SK-N-MC (cell line): ENCODE data around the gene IMP4.

ENCODE experiments used
- DNase-seq: peaks from one replicate; pipeline ENCODE4 v3.0.0-alpha.2; 2011; ENCODE audit warnings: low read depth, low spot score
- H3K27ac ChIP-seq: fragments of 200-600 bp; sonication (generic); 2 replicates; pipeline ENCODE4 v1.5.1; 2016; ENCODE audit warnings: mixed run types
- H3K36me3 ChIP-seq: fragments of 200-600 bp; sonication (generic); 2 replicates; pipeline ENCODE4 v1.6.1; 2017; ENCODE audit warnings: antibody characterized with exemption, low read length, mixed read lengths; ENCODE audit not compliant: insufficient read depth
- H3K4me3 ChIP-seq: fragments of 200-600 bp; sonication (generic); 2 replicates; pipeline ENCODE4 v1.5.1; 2016
- H3K9ac ChIP-seq: fragments of 200-600 bp; sonication (generic); 2 replicates; pipeline ENCODE4 v1.8.0; 2017; ENCODE audit warnings: mixed run types, mixed read lengths; ENCODE audit not compliant: insufficient read length
- H3K9me3 ChIP-seq: fragments of 200-600 bp; sonication (generic); 2 replicates; pipeline ENCODE4 v1.6.1; 2017; ENCODE audit warnings: low read depth, mild to moderate bottlenecking, antibody characterized with exemption, low read length, moderate library complexity, mixed read lengths
- EZH2 ChIP-seq: fragments of 200-600 bp; sonication (generic); IDR thresholded peaks from one replicate; pipeline ENCODE4 v1.6.1; 2017; ENCODE audit warnings: antibody characterized with exemption
- FOXP2 ChIP-seq: optimal IDR thresholded peaks from 2 replicates; pipeline ENCODE3; 2011; ENCODE audit warnings: mild to moderate bottlenecking, moderate library complexity; ENCODE audit not compliant: insufficient read depth; ENCODE audit errors: extremely low read length, control extremely low read depth
- POLR2AphosphoS5 ChIP-seq: IDR thresholded peaks from 2 replicates; pipeline ENCODE4 v1.6.1; 2012; ENCODE audit warnings: mild to moderate bottlenecking, low read depth, low read length, borderline replicate concordance

Gene IMP4

GRCh38 chr2:130376433-130377293 lies 34.0 kb downstream of the IMP4 start:
- Histone ChIP-seq H3K36me3 (no peaks in the 10 kb centered on the region), H3K27ac (no peak overlapping the region), H3K9ac (no peak overlapping the region), H3K9me3 (no peaks in the 10 kb centered on the region), H3K4me3 (no peak overlapping the region)
- no peak for DNase-seq
- no peak for TF ChIP-seq POLR2AphosphoS5
- TF ChIP-seq EZH2, result no peak
- no peak for TF ChIP-seq FOXP2

- Histone ChIP-seq H3K36me3 (no peaks in the 10 kb centered on the region), H3K9me3 (no peaks in the 10 kb centered on the region), H3K27ac (no peak overlapping the region), H3K4me3 (no peak overlapping the region), H3K9ac (no peak overlapping the region)
- no peak for DNase-seq
- no peak for TF ChIP-seq POLR2AphosphoS5
- no peak for TF ChIP-seq EZH2
- TF ChIP-seq FOXP2, result no peak
These were observed 34.8 kb downstream of the IMP4 start for GRCh38 chr2:130377491-130377890.

- Histone ChIP-seq H3K27ac (no peak overlapping the region), H3K4me3 (no peak overlapping the region), H3K9ac (no peak overlapping the region), H3K36me3 (no peaks in the 10 kb centered on the region), H3K9me3 (no peaks in the 10 kb centered on the region)
- TF ChIP-seq POLR2AphosphoS5 (no peak), FOXP2 (no peak), EZH2 (no peak)
- DNase-seq, result no peak
These were observed 35.7 kb downstream of the IMP4 start for GRCh38 chr2:130378206-130378897.

GRCh38 chr2:130378898-130379214 lies 36.2 kb downstream of the IMP4 start:
- Histone ChIP-seq H3K9me3 (no peaks in the 10 kb centered on the region), H3K36me3 (no peaks in the 10 kb centered on the region), H3K4me3 (no peak overlapping the region), H3K9ac (no peak overlapping the region), H3K27ac (no peak overlapping the region)
- no peak for TF ChIP-seq POLR2AphosphoS5
- DNase-seq, result no peak

- Histone ChIP-seq H3K27ac (no peak overlapping the region), H3K9ac (no peak overlapping the region), H3K36me3 (no peaks in the 10 kb centered on the region), H3K9me3 (no peaks in the 10 kb centered on the region), H3K4me3 (no peak overlapping the region)
- TF ChIP-seq EZH2, result no peak
- no peak for TF ChIP-seq FOXP2
- no peak for DNase-seq
These were observed 37.6 kb downstream of the IMP4 start for GRCh38 chr2:130380096-130380934.

GRCh38 chr2:130381145-130381544 lies 38.4 kb downstream of the IMP4 start:
- Histone ChIP-seq H3K27ac (no peak overlapping the region), H3K9ac (no peak overlapping the region), H3K9me3 (no peaks in the 10 kb centered on the region), H3K4me3 (no peak overlapping the region), H3K36me3 (no peaks in the 10 kb centered on the region)
- DNase-seq, result no peak
- TF ChIP-seq FOXP2, result no peak
- TF ChIP-seq POLR2AphosphoS5, result no peak
- TF ChIP-seq EZH2, result no peak

GRCh38 chr2:130381619-130382018 lies 38.9 kb downstream of the IMP4 start:
- no peak overlapping the region for H3K27ac ChIP-seq
- no peaks in the 10 kb centered on the region for H3K9me3 ChIP-seq
- DNase-seq, result no peak
- H3K4me3 ChIP-seq, result no peak overlapping the region
- H3K36me3 ChIP-seq, result no peaks in the 10 kb centered on the region
- no peak overlapping the region for H3K9ac ChIP-seq
- TF ChIP-seq FOXP2 (no peak), POLR2AphosphoS5 (no peak), EZH2 (no peak)

- TF ChIP-seq FOXP2 (no peak), EZH2 (no peak), POLR2AphosphoS5 (no peak)
- H3K36me3 ChIP-seq, result no peaks in the 10 kb centered on the region
- DNase-seq, result no peak
- no peak overlapping the region for H3K9ac ChIP-seq
- H3K4me3 ChIP-seq, result no peak overlapping the region
- no peak overlapping the region for H3K27ac ChIP-seq
- no peaks in the 10 kb centered on the region for H3K9me3 ChIP-seq
These were observed 39.7 kb downstream of the IMP4 start for GRCh38 chr2:130382313-130382917.
